ENCODE results near the gene RBM14. TPM values are rescaled to one million over a fixed set of nuclear protein-coding genes. Genes with fewer than 3 reads are reported as not detected.

Gene RBM14
- total and polyA plus RNA-seq, 9 of the 15 experiments (the other 6 are each of a cell fraction or from before 2014, with no cell fraction given): 5.5 to 131 (median 42.6) TPM

GRCh38 chr11:66593303-66593635 lies 23.2 kb upstream of the RBM14 start (continued):
- no peak for TF ChIP-seq KAT7 (CRISPR knock-in tag; IDR thresholded peaks at IDR 0.05; ENCODE audit: borderline replicate concordance)
- TF ChIP-seq ZNF780A (CRISPR knock-in tag; IDR thresholded peaks at IDR 0.05): no peak
- no peak for TF ChIP-seq ZNF696 (CRISPR knock-in tag; conservative IDR thresholded peaks at IDR 0.05)
- no peak for TF ChIP-seq KDM4B (IDR thresholded peaks at IDR 0.05; ENCODE audit: borderline replicate concordance in 2 of 2, low read depth in 1 of 2)
- 0 out of 2 replicates have a peak, but pooled peaks have one; percentile 79 for TF ChIP-seq OTX1 (CRISPR knock-in tag; IDR thresholded peaks at IDR 0.05)
- no peak for TF ChIP-seq SIX5 (IDR thresholded peaks at IDR 0.05; ENCODE audit: borderline replicate concordance in 1 of 2, insufficient read depth in 1 of 2, low read depth in 1 of 2, low read length in 2 of 2)
- TF ChIP-seq MAFK (IDR thresholded peaks at IDR 0.05; ENCODE audit: low read length): no peak
- TF ChIP-seq, protein P1, sequence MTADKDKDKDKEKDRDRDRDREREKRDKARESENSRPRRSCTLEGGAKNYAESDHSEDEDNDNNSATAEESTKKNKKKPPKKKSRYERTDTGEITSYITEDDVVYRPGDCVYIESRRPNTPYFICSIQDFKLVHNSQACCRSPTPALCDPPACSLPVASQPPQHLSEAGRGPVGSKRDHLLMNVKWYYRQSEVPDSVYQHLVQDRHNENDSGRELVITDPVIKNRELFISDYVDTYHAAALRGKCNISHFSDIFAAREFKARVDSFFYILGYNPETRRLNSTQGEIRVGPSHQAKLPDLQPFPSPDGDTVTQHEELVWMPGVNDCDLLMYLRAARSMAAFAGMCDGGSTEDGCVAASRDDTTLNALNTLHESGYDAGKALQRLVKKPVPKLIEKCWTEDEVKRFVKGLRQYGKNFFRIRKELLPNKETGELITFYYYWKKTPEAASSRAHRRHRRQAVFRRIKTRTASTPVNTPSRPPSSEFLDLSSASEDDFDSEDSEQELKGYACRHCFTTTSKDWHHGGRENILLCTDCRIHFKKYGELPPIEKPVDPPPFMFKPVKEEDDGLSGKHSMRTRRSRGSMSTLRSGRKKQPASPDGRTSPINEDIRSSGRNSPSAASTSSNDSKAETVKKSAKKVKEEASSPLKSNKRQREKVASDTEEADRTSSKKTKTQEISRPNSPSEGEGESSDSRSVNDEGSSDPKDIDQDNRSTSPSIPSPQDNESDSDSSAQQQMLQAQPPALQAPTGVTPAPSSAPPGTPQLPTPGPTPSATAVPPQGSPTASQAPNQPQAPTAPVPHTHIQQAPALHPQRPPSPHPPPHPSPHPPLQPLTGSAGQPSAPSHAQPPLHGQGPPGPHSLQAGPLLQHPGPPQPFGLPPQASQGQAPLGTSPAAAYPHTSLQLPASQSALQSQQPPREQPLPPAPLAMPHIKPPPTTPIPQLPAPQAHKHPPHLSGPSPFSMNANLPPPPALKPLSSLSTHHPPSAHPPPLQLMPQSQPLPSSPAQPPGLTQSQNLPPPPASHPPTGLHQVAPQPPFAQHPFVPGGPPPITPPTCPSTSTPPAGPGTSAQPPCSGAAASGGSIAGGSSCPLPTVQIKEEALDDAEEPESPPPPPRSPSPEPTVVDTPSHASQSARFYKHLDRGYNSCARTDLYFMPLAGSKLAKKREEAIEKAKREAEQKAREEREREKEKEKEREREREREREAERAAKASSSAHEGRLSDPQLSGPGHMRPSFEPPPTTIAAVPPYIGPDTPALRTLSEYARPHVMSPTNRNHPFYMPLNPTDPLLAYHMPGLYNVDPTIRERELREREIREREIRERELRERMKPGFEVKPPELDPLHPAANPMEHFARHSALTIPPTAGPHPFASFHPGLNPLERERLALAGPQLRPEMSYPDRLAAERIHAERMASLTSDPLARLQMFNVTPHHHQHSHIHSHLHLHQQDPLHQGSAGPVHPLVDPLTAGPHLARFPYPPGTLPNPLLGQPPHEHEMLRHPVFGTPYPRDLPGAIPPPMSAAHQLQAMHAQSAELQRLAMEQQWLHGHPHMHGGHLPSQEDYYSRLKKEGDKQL (CRISPR knock-in tag; IDR thresholded peaks at IDR 0.05; ENCODE audit: borderline replicate concordance): no peak
- TF ChIP-seq ELF4 (CRISPR knock-in tag; IDR thresholded peaks at IDR 0.05): 0 out of 2 replicates have a peak, but pooled peaks have one; percentile 41
- TF ChIP-seq ZNF507 (tag; conservative IDR thresholded peaks at IDR 0.05): no peak
- TF ChIP-seq, protein P2, sequence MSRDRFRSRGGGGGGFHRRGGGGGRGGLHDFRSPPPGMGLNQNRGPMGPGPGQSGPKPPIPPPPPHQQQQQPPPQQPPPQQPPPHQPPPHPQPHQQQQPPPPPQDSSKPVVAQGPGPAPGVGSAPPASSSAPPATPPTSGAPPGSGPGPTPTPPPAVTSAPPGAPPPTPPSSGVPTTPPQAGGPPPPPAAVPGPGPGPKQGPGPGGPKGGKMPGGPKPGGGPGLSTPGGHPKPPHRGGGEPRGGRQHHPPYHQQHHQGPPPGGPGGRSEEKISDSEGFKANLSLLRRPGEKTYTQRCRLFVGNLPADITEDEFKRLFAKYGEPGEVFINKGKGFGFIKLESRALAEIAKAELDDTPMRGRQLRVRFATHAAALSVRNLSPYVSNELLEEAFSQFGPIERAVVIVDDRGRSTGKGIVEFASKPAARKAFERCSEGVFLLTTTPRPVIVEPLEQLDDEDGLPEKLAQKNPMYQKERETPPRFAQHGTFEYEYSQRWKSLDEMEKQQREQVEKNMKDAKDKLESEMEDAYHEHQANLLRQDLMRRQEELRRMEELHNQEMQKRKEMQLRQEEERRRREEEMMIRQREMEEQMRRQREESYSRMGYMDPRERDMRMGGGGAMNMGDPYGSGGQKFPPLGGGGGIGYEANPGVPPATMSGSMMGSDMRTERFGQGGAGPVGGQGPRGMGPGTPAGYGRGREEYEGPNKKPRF (IDR thresholded peaks at IDR 0.05; ENCODE audit: low read depth, low read length): no peak
- TF ChIP-seq RB1 (IDR thresholded peaks at IDR 0.05; ENCODE audit: low read depth): no peak
- TF ChIP-seq RBFOX2 (IDR thresholded peaks at IDR 0.05; ENCODE audit: low read depth, low read length): peak; percentile 10; the same call in 1 of the 2 replicates
- TF ChIP-seq, protein P3, sequence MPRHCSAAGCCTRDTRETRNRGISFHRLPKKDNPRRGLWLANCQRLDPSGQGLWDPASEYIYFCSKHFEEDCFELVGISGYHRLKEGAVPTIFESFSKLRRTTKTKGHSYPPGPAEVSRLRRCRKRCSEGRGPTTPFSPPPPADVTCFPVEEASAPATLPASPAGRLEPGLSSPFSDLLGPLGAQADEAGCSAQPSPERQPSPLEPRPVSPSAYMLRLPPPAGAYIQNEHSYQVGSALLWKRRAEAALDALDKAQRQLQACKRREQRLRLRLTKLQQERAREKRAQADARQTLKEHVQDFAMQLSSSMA (CRISPR knock-in tag; IDR thresholded peaks at IDR 0.05): no peak
- TF ChIP-seq MEIS2 (IDR thresholded peaks at IDR 0.05; ENCODE audit: partially characterized antibody): no peak

Data from K562 (cell line).